Fibroblast of lung (primary cell): Measurements from ENCODE around the gene HOXC6. TPM values are rescaled to one million over a fixed set of nuclear protein-coding genes. Genes with fewer than 3 reads are reported as not detected.
A peak's percentile ranks its signal among the peaks of the same experiment; 100 is the strongest.

Experiments
- DNase-seq, 2 donors: peaks; one replicate each; pipeline versions ENCODE4 v3.0.0 to v3.0.0-alpha.2; 2010; ENCODE audit warnings: low read depth in 2 of 2
- H2AFZ ChIP-seq: 2 replicates; pipeline ENCODE4 v1.5.1; 2012; ENCODE audit warnings: low read length, control low read depth, inconsistent platforms
- H3K27ac ChIP-seq: 2 replicates; pipeline ENCODE4 v1.5.1; 2011; ENCODE audit warnings: low read length, control low read depth; ENCODE audit not compliant: insufficient read depth
- H3K27me3 ChIP-seq: 2 replicates; pipeline ENCODE4 v1.5.1; 2011; ENCODE audit warnings: mild to moderate bottlenecking, low read length; ENCODE audit not compliant: control insufficient read depth, insufficient read depth
- H3K36me3 ChIP-seq: 2 replicates; pipeline ENCODE4 v1.5.1; 2011; ENCODE audit warnings: low read length; ENCODE audit not compliant: control insufficient read depth, insufficient read depth
- H3K4me1 ChIP-seq: 2 replicates; pipeline ENCODE4 v1.5.1; 2011; ENCODE audit warnings: low read length; ENCODE audit not compliant: control insufficient read depth, insufficient read depth; ENCODE audit errors: extremely low read depth
- H3K4me2 ChIP-seq: 2 replicates; pipeline ENCODE4 v1.5.1; 2011; ENCODE audit warnings: low read length, control low read depth; ENCODE audit not compliant: insufficient read depth; ENCODE audit errors: extremely low read depth
- H3K4me3 ChIP-seq, 4 experiments: fragments of 200-600 bp in 1 of 4; sonication (generic) in 1 of 4; replicated peaks in 1 of 4; 2 replicates each; pipeline ENCODE4 v1.5.1; 2011 to 2016; ENCODE audit warnings: low read length in 4 of 4, low read depth in 3 of 4, mild to moderate bottlenecking in 3 of 4, control low read depth in 2 of 4, inconsistent platforms in 1 of 4, mixed read lengths in 1 of 4; ENCODE audit not compliant: insufficient read depth in 1 of 4; ENCODE audit errors: control extremely low read depth in 1 of 4
- H3K79me2 ChIP-seq: 2 replicates; pipeline ENCODE4 v1.5.1; 2012; ENCODE audit warnings: mild to moderate bottlenecking, low read length, inconsistent platforms; ENCODE audit not compliant: control insufficient read depth, insufficient read depth
- H3K9ac ChIP-seq: 2 replicates; pipeline ENCODE4 v1.5.1; 2011; ENCODE audit warnings: mild to moderate bottlenecking, low read length, control low read depth; ENCODE audit not compliant: insufficient read depth
- H3K9me3 ChIP-seq: 2 replicates; pipeline ENCODE4 v1.5.1; 2012; ENCODE audit warnings: low read depth, low read length; ENCODE audit not compliant: control insufficient read depth, insufficient read depth
- H4K20me1 ChIP-seq: 2 replicates; pipeline ENCODE4 v1.5.1; 2011; ENCODE audit warnings: low read length; ENCODE audit not compliant: control insufficient read depth, insufficient read depth; ENCODE audit errors: extremely low read depth
- CTCF ChIP-seq, 2 donors: IDR thresholded peaks in 1 of 2; conservative IDR thresholded peaks in 1 of 2; 1 replicate in 1 of 2; 2 replicates in 1 of 2; pipeline ENCODE4 v1.5.1; 2011 to 2012; ENCODE audit warnings: low read length in 2 of 2, control low read depth in 1 of 2, inconsistent platforms in 1 of 2, low read depth in 1 of 2, mild to moderate bottlenecking in 1 of 2
- EZH2 ChIP-seq: IDR thresholded peaks from 2 replicates; pipeline ENCODE4 v1.5.1; 2012; ENCODE audit warnings: low read length, control low read depth, mild to moderate bottlenecking; ENCODE audit errors: missing control alignments
- polyA plus RNA-seq, 2 donors: library from polyadenylated mRNA; depleted of rRNA in 1 of 2; stranded (reverse) in 1 of 2; unstranded in 1 of 2; fragments of >200 nt; gene quantifications; 2 replicates each; pipeline ENCODE4 v1.2.1, GENCODE V29; 2011 to 2012; ENCODE audit warnings: missing spikeins in 1 of 2
- total RNA-seq: library from RNA; depleted of rRNA; stranded (reverse); fragments of >200 nt; gene quantifications from 2 replicates; pipeline ENCODE4 v1.2.1, GENCODE V29; 2014

HOXC6 gene
- total and polyA plus RNA-seq, 2 donors (not counting 1 experiment from before 2014, with no cell fraction given): 0.17 to 0.52 TPM

- H3K4me2 ChIP-seq: no peak overlapping the region
- no peaks in the 10 kb centered on the region for H3K79me2 ChIP-seq
- H4K20me1 ChIP-seq: no peaks in the 10 kb centered on the region
- no peak overlapping the region for H3K9ac ChIP-seq
- no peaks in the 10 kb centered on the region for H3K4me1 ChIP-seq
- H3K27me3 ChIP-seq: peaks cover 91% of the 10 kb centered on the region
- DNase-seq: no peak
- no peaks in the 10 kb centered on the region for H3K9me3 ChIP-seq
- no peak overlapping the region for H2AFZ ChIP-seq
- H3K27ac ChIP-seq: no peak overlapping the region
- TF ChIP-seq CTCF (conservative IDR thresholded peaks at IDR 0.05 in 1 of 2, IDR thresholded peaks at IDR 0.05 in 1 of 2; ENCODE audit: low read depth in 1 of 2, low read length in 2 of 2) (no peak), EZH2 (no peak)
- no peaks in the 10 kb centered on the region for H3K36me3 ChIP-seq
- H3K4me3 ChIP-seq: no peak overlapping the region
Observed at GRCh38 chr12:53980104-53980801, 48.0 kb upstream of the HOXC6 start.

GRCh38 chr12:53980802-53981496 lies 47.3 kb upstream of the HOXC6 start:
- H3K79me2 ChIP-seq: no peaks in the 10 kb centered on the region
- H3K4me3 ChIP-seq: no peak overlapping the region
- peaks cover 91% of the 10 kb centered on the region for H3K27me3 ChIP-seq
- no peaks in the 10 kb centered on the region for H4K20me1 ChIP-seq
- DNase-seq: no peak
- no peaks in the 10 kb centered on the region for H3K36me3 ChIP-seq
- H3K9me3 ChIP-seq: no peaks in the 10 kb centered on the region
- H3K4me2 ChIP-seq: no peak overlapping the region
- H3K4me1 ChIP-seq: no peaks in the 10 kb centered on the region
- peak; percentile 57 for TF ChIP-seq EZH2
- TF ChIP-seq CTCF (conservative IDR thresholded peaks at IDR 0.05 in 1 of 2, IDR thresholded peaks at IDR 0.05 in 1 of 2; ENCODE audit: low read depth in 1 of 2, low read length in 2 of 2): no peak
- no peak overlapping the region for H2AFZ ChIP-seq
- H3K27ac ChIP-seq: no peak overlapping the region
- no peak overlapping the region for H3K9ac ChIP-seq

- no peak overlapping the region for H3K4me3 ChIP-seq
- no peak overlapping the region for H3K9ac ChIP-seq
- no peak overlapping the region for H3K4me2 ChIP-seq
- no peaks in the 10 kb centered on the region for H3K79me2 ChIP-seq
- no peaks in the 10 kb centered on the region for H4K20me1 ChIP-seq
- no peaks in the 10 kb centered on the region for H3K9me3 ChIP-seq
- no peaks in the 10 kb centered on the region for H3K4me1 ChIP-seq
- no peaks in the 10 kb centered on the region for H3K36me3 ChIP-seq
- DNase-seq: no peak
- no peak overlapping the region for H3K27ac ChIP-seq
- no peak for TF ChIP-seq CTCF (conservative IDR thresholded peaks at IDR 0.05 in 1 of 2, IDR thresholded peaks at IDR 0.05 in 1 of 2; ENCODE audit: low read depth in 1 of 2, low read length in 2 of 2)
- peak; percentile 67 for TF ChIP-seq EZH2
- H3K27me3 ChIP-seq: peaks cover 91% of the 10 kb centered on the region
- H2AFZ ChIP-seq: no peak overlapping the region
Observed at GRCh38 chr12:53981634-53982565, 46.3 kb upstream of the HOXC6 start.
